NCI-H1694 (cell line): ENCODE measurements around the gene TNK2.
"Not testable (repeated sequence)": the region's sequence is repeated elsewhere in the genome, so short reads cannot be mapped to it uniquely, and the experiment has no call there.

ENCODE experiments used
- DNase-seq: peaks from one replicate; lab custom pipeline; 2025; lab: John Stamatoyannopoulos, UW

TNK2 gene

DNA sequence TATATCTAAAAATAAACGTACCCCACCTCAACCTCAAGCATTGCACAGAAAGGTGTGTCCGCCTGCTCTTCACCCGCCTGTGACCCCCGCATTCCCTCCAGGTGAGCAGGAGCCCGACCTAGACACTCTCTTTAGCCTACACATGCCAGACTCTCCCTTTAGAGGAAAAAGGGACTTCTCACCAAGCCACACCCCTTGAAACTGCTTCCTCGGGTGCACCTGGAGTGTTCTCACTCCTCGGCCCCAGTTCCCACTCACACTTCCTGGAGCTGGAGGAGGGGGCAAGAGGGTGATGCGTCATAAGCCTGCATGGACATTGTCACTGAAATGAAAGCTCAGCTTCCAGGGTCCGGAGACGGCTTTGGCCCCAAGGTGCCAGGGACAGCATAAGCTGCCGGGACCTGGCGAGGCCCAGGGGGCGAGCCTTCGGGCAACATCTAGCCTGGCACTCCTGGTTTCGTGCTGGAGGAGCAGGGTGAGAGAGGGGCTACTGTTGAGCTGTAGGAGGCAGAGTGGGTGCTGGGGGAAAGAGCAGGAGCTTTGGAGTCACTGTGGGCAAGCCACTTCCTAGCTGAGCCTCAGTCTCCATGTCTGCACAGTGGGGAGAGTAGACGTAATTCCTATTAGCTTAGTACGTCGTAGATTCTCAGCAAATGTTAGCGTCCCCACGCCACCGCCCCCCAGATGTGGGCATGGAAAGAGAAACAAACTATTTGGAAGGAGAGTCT lies 86.8 kb downstream of the TNK2 start:
- no peak for DNase-seq

DNA sequence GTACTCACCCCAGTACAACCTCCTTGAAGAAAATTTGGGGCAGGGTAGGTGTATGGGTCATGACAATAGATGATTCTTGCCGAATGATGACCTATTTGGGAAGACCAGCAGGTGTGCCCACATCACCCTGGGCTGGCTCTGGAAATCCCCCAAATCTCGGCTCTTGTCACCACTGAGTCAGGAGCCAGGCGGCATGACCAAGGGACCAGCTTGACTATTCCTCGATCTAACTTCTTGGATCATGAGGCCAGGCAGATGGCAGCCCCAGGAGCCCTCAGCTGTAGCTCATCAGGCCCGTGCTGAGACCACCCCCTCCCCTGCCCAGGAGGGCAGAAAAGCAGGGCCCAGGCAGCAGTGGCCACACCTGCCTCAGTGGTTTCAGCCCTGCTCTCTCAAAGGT lies 87.5 kb downstream of the TNK2 start:
- no peak for DNase-seq

DNA sequence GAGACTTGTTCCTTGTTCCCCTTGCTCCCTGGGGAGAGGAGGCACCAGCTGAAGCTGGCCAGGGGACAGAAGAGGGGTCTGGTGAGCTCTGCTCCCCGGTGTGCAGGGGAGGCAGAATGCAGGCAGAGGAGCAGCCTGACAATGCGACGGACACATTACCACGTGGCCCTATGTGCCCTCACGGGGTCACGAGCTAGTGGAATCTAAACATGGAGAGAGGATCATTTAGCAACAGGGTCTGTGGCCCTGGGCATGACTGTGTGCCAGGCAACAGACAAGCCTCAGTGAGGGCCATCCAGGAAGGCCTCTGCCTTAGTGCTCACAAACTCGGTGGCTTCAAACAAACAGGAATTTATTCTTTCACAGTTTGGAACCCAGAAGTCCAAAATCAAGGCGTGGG lies 88.2 kb downstream of the TNK2 start:
- no peak for DNase-seq

DNA sequence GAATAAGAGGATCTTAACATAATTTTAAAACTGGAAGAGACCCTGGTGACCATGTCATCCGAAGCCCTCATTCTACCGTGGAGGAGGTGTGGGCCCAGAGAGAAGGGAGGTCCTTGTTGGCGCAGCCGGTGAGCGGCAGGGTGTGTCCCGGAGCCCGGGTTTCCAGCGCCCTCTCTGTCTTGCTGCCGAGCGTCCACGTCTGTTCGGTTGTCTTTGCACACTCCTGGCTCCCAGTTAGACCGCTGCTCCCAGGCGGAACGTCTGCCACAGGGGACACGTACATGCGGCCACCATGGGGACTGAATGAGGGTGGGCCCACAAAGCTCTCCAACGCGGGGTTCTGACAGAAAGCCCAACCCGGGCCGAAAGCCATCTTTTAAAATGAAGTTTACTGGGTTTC lies 90.0 kb downstream of the TNK2 start:
- DNase-seq, result no peak

DNA sequence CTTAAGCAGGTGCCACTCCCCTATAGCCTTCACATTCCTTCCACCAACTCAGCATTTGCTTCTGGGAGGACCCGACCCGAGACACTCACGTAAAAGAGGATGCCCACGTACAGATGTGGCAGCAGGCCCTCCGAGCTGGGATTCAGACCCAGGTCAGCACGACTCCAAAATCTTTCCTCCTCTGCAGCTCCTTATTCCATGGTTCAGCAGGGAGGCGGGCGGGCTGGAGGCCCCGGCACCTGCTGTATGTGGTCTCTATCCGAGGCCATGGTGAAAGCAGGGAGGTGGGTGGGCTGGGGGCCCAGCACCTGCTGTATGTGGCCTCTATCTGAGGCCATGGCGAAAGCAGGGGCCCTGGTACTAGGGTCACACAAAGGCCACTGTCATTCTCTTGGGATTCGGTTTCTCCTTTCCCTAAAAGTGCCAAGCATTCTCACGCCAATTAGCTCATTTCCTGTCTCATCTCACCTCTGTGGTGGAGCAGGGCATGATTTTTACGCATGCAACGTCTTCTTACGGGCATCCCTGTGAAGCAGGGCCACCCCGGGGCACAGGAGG lies 90.7 kb downstream of the TNK2 start:
- no peak for DNase-seq

DNA sequence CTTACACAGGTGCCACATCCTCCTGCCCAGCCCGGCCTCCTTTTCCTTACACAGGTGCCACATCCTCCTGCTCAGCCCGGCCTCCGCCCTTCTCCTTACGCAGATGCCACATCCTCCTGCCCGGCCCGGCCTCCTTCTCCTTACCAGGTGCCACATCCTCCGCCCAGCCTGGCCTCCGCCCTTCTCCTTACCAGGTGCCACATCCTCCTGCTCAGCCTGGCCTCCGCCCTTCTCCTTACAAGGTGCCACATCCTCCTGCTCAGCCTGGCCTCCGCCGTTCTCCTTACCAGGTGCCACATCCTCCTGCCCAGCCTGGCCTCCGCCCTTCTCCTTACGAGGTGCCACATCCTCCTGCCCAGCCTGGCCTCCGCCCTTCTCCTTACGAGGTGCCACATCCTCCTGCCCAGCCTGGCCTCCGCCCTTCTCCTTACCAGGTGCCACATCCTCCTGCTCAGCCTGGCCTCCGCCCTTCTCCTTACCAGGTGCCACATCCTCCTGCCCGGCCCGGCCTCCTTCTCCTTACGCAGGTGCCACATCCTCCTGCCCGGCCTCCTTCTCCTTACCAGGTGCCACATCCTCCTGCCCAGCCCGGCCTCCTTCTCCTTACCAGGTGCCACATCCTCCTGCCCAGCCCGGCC lies 92.0 kb downstream of the TNK2 start:
- DNase-seq, result not testable (repeated sequence)

DNA sequence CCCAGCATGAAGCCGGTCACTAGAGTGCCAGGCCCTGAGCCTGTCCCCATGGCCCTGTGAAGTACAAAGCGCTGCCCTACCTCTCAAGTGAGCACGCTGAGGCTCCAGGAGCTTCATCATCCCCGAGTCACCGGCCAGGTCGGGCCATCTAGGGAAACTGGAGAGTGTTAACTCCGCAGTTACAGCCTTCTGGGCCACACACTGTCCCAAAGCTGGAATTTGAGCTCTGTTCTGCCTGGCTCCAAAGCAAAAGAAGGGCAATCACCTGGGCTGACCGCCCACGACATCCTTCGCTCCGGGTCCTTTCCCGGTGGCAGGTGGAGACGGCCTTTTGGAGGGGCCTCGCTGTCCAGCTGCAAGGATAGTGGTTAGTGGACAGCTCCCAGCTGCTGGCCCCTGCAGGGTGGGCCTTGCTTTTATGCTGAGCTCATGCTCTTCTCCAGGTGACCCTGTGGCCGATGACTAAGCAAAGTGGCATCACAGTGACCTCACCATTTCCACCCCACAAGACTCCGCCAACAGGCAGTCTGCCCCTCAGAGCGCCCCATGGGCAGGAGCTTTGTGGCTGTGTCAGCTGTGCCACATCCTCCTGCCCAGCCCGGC lies 93.1 kb downstream of the TNK2 start:
- no peak for DNase-seq

DNA sequence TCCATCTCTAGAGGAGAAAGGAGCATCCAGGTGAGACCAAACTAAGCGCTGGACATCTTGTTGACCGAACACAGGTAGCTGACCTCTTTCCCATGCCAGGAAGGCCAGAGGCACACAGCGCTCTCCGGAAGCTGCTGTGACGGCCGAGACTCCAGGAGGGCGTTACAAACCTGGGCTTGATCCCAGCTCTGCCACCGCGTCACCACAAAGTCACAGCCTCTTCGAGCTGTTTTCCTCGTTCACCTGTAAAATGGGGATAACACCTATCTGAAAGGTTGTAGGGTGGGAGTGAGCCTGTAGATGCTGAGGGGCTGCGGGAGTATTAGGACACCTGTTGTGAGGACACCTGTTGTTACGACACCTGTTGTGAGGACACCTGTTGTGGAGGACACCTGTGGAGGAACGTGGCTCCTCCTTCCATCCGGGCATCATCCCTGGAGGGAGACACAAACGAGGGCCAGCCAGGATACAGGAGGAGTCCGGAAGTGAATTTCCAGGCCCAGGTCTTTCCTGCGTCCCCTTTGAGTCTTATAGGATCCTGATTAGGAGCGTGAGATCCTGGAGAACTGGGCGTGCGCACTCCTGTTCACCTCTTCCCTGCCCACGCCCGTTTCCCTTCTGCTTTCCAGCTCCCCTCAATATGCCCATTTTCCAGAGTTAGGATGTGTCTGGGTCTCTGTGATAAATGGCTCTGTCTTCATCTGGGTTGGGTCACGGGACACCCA lies 94.3 kb downstream of the TNK2 start:
- no peak for DNase-seq
